GM10847 (cell line): ENCODE measurements around the gene FAM81A.

Experiments
- POLR2A ChIP-seq: IDR thresholded peaks from 2 replicates; pipeline ENCODE4 v1.6.1; 2011; ENCODE audit not compliant: insufficient read length; ENCODE audit errors: extremely low read depth

Gene FAM81A

GRCh38 chr15:59548501-59549226 lies 110.7 kb downstream of the FAM81A start:
- TF ChIP-seq POLR2A, result no peak

- TF ChIP-seq POLR2A, result no peak
Observed at GRCh38 chr15:59549301-59550185, 111.6 kb downstream of the FAM81A start.

GRCh38 chr15:59550530-59550929 lies 112.5 kb downstream of the FAM81A start:
- TF ChIP-seq POLR2A, result no peak

- TF ChIP-seq POLR2A, result no peak
Observed at GRCh38 chr15:59550956-59551355, 113.0 kb downstream of the FAM81A start.

GRCh38 chr15:59553879-59554735 lies 116.1 kb downstream of the FAM81A start:
- no peak for TF ChIP-seq POLR2A

- no peak for TF ChIP-seq POLR2A
Observed at GRCh38 chr15:59555696-59556095, 117.7 kb downstream of the FAM81A start.

GRCh38 chr15:59556380-59556779 lies 118.4 kb downstream of the FAM81A start:
- no peak for TF ChIP-seq POLR2A

GRCh38 chr15:59557581-59557980 lies 119.6 kb downstream of the FAM81A start:
- no peak for TF ChIP-seq POLR2A

- no peak for TF ChIP-seq POLR2A
Observed at GRCh38 chr15:59558851-59559250, 120.9 kb downstream of the FAM81A start.

GRCh38 chr15:59561547-59561946 lies 123.6 kb downstream of the FAM81A start:
- no peak for TF ChIP-seq POLR2A

GRCh38 chr15:59562448-59563186 lies 124.6 kb downstream of the FAM81A start:
- TF ChIP-seq POLR2A, result no peak

GRCh38 chr15:59565299-59565698 lies 127.3 kb downstream of the FAM81A start:
- no peak for TF ChIP-seq POLR2A

GRCh38 chr15:59567324-59567723 lies 129.3 kb downstream of the FAM81A start:
- TF ChIP-seq POLR2A, result no peak

- no peak for TF ChIP-seq POLR2A
Observed at GRCh38 chr15:59569477-59569876, 131.5 kb downstream of the FAM81A start.

- no peak for TF ChIP-seq POLR2A
Observed at GRCh38 chr15:59570315-59570714, 132.3 kb downstream of the FAM81A start.
